NCI-H526 (cell line): ENCODE results near the gene LAMC3.
"Not testable (repeated sequence)": the region's sequence is repeated elsewhere in the genome, so short reads cannot be mapped to it uniquely, and the experiment has no call there.

Source experiments
- DNase-seq, 2 experiments: peaks; one replicate each; lab custom pipeline; 2025; lab: John Stamatoyannopoulos, UW

The LAMC3 gene

DNA sequence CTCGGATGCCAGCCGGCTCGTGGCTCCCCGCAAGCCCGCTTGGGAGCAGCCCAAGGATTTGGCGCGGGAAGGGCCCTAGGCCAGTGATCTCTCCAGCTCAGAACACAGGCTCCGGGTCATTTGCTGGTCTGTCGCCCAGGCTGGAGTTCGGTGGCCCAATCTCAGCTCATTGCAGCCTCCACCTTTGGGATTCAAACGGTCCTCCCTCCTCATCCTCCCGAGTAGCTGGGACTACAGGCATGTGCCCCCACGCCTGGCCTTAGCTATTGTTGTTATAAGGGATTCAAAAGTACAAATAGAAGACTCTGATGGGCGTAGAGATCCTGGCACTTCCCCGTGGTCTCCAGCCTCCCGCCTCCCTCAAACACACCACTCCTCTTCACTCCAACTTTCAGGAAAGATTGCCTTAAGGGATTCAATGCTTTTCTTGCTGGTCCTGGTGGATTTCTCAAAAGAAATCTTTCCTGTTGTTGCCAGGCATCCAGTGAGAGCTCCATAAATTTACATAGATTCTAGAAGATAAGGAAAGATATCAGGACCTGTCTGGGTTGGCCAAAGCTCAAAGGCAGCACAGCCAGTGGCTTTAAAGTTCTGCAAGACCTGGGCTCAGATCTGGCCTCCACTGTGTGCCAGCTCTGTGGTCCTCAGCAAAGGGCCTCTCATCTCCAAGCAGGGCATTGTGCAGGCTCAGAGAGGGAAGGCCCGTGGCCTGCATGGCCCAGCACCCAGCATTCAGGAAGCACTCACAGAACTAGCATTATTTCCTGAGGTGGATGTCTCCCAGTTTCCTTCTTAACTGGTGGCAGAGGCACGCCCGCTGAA lies 88.4 kb downstream of the LAMC3 start:
- DNase-seq = peak in 1 of 2 experiments; percentile 7

DNA sequence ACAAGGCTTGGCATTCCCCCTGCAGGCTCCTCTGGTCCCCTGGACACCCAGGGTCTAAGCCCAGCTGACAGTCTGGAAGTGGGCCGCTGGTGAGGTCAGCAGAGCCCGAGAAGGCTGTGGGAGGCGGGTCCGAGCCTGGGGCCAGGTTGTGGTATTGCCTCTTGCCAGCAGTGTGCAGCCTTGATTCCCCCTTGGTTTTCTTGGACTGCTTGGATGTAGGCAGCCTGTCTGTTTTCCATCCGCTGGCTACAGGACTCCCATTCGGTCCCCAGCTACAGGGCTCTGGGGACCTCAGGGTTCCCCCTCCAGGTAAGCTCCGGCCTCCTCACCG lies 88.9 kb downstream of the LAMC3 start:
- DNase-seq = no peak

- DNase-seq = no peak
Observed at GRCh38 chr9:131098391-131099101, 89.6 kb downstream of the LAMC3 start.

DNA sequence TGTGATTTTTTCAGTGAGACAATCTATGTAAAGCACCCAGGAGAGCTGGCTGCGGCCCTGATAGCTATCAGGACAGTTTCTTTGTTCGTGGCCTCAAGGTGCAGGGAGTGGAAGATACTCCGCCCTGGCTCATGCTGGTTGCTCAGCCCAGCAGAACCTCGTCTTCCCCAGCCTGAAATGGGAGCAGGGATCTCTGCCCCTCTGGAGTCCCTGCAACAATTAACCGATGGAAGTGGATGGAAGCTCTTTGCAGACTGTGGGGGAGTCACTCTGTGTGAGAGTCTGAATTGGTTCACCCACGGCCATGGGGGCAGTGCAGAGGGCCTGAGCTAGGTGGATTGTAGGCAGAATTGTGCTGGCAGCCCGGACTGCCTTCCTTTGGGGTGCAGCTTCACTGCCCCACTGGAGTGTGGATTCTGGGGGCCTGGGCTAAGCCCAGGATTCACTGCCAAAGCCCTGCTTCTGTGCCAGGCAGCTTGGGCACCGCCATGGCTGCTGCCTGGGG lies 90.2 kb downstream of the LAMC3 start:
- DNase-seq = no peak

GRCh38 chr9:131099845-131100244 lies 90.9 kb downstream of the LAMC3 start:
- not testable (repeated sequence) for DNase-seq

- no peak for DNase-seq
Observed at GRCh38 chr9:131100445-131100844, 91.5 kb downstream of the LAMC3 start.

- no peak for DNase-seq
Observed at GRCh38 chr9:131101207-131101964, 92.4 kb downstream of the LAMC3 start.

DNA sequence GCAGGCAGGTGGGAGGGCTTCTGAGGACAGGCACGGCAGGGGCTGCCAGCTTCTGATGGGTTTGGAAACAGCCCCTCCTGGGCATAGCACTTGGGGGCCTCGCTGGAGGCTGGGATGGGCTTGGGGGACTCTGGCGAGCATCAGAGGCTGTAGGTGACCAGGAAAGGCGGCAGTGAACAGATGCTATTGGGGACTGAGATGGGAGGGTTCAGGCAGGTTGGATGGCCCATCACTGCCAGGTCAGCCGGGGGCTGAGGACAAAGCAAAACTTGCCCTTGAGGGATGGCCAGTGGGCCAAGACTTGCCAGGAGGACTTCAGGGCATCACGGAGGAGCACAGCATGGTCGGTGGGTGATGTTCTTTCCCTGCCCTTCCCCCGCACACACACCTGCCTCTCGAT lies 94.0 kb downstream of the LAMC3 start:
- no peak for DNase-seq

DNA sequence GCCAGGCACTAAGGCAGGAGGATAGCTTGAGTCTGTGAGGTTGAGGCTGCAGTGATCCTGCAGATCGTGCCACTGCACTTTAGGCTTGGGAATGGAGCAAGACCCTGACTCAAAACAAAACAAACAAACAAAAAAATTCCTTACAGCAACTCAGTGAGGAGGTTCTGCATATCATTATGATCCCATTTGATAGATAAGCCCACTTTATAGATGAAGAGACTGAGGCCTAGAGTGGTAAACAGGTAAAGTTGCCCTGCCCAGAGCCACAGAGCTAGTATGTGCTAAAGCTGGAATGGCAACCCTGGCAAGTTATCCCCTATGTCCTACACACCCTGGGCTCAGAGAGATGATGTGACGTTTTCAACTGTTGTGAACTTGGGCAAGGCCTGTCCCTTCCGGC lies 94.6 kb downstream of the LAMC3 start:
- no peak for DNase-seq

DNA sequence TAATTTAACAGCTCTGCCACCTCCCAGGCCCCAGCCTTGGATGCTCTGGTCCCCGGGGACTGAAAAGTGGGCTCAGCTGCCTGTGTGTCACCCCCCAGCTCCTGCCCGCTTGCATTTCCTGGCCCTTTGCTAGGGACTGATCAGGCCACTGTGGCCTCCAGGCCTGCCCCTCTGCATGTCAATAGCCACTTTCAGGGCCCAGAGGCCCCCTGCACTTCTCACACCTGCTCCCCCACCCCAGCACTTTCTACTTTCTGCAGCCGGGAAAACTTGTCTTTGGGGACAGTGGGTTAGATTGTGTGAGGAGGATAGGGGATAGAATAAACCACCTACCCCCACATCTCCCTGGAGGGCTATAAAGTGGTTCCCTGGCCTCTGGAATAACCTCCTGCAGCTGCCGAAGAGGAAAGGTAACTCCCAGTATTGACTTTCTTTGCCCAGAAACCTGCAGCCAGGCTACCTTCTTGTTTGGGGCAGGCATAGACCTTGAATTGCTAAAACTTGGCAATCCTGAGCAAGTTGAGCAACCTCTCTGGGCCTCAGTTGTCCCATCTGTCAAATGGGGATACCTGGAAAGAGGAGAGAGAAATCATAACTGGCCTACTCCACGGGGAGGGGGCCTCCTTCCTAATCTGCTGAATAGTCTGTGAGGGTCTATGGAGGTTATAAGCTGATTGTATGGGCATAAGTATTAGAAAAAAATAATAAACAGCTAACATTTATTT lies 95.2 kb downstream of the LAMC3 start:
- peak; percentile 14 to 48 for DNase-seq

DNA sequence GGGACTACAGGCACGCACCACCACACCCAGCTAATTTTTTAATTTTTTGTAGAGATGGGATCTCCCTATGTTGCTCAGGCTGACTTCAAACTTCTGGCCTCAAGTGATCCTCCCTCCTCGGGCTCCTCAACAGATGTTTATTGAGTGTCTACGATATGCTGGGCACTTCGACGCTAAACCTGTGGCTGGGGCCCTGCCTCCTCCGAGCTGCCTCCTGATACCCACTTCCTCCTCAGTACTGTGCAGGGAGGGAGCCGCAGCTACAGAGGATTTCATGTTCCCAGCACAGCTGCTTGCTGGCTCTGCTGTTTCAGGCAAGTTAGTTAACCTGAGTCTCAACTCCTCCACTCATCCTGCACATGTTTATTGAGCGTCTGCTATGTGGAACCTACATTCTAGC lies 97.0 kb downstream of the LAMC3 start:
- DNase-seq = no peak

DNA sequence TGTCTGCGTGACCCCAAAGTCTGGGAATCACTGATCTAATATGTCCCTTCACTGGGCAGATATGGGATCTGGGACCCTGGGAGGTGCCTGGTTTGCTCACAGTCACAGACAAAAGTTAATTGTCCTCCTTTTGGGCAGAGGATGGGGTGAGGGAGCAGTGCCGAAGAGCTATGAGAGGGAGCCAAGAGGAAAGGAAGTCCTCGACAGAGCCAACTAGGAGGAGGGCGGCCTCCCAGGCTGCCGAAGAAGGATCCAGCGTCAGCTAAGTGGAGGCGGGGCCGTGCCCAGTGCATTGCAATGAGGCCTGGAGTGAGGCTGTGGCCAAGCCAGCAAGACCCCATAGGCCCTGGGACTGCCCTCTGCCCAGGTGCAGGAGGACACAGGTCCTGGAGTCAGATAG lies 98.8 kb downstream of the LAMC3 start:
- no peak for DNase-seq

GRCh38 chr9:131111186-131111853 lies 102.3 kb downstream of the LAMC3 start:
- DNase-seq = no peak

- peak in 1 of 2 experiments; percentile 3 for DNase-seq
Observed at GRCh38 chr9:131111854-131112311, 102.9 kb downstream of the LAMC3 start.

DNA sequence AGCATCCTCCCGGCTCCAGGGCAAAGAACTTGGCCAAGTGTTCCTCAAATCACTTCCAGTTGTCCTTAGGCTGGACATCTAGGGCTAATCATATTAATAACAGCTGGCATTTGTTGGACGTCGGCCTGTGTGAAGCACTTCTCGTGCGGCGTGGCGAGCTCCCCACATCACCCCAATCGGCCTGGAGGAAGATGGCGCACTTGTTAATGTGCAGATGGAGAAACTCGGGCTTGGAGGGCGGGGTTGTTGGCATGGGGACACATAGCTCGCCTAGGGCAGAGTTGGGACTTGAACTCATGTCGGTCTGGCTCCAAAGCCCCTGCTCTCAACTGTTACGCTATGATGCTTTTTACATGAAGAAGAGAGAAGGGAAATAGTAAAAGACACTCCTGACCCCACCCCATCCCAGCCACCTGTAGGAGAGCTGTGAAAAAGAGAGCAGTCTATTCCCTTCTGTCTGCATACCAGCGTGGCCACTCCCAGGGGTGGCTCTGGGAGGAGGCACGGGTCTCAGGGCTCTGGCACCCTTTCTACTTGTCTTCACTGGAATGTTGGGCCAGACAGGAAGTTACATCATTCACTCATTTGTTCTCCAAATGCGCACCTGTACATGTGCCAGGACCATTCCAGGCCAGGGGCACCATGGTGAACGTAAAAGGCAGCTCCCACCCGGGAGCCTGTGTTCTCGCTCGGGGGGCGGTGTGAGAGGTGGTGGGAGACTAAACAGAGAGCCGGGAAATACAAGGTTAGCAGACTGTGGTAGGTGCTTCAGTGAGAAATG lies 103.6 kb downstream of the LAMC3 start:
- DNase-seq = no peak

GRCh38 chr9:131113655-131114054 lies 104.7 kb downstream of the LAMC3 start:
- no peak for DNase-seq

- DNase-seq = no peak
Observed at GRCh38 chr9:131114084-131114535, 105.1 kb downstream of the LAMC3 start.

- not testable (repeated sequence) for DNase-seq
Observed at GRCh38 chr9:131115360-131115742, 106.4 kb downstream of the LAMC3 start.

DNA sequence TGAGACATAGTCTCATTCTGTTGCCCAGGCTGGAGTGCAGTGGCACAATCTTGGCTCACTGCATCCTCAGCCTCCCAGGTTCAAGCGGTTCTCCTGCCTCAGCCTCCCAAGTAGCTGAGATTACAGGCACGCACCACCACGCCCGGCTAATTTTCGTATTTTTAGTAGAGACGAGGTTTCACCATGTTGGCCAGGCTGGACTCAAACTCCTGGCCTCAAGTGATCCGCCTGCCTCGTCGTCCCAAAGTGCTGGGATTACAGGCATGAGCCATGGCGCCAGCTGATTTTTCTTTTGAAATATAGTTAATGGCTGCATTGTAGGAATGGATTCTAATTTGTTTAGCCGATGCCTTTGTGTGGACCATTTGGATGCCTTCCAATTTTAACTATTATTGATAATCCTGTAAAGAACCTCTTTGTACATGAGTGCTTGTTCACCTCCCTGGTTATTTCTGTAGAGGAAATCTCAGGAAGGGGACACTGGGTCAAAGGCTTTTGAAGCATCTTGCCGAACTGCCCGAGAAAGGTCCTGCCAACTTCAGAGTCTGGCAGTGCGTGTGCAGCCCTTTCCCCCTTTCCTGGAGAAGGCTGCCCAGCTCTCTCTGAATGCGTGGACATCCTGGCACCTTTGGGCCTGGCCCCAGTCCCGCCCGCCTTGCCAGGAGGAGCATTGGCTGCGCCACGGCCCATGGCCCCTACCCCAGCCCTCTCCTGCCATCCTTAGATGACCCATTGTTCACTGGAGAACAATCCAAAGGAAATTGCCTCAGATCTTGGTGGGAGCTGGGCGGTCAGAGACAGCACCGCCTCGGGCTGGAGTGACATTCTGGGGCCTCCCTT lies 107.5 kb downstream of the LAMC3 start:
- no peak for DNase-seq
